ENCODE results near the gene LRRC4C. TPM values are rescaled to one million over a fixed set of nuclear protein-coding genes. Genes with fewer than 3 reads are reported as not detected.

LRRC4C gene
- total RNA-seq, 1 experiment from 2014 or later: not detected

DNA sequence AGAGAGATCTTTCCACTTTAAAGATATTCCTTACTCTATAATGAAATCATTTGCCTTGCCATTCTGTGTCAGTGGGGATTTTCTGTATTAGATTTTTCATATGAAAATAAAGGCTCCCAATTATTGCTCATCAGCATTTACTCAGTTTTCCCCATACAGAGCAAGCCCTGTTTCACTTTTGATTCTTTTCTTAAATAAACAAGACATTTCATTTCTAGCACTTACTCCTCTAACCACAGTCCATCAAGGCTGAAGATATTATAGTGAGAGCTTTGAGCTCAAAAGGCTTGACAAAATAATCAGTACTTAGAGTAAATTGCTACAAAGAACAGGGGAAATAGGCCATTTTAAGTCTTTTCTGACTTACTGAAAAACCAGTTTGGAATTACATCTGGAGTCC, 385.1 kb downstream of the LRRC4C start:
- no TSS peak for BruUV-seq (replicated peaks)
- Mint-ChIP-seq H3K36me3 (ENCODE audit: insufficient read depth, unreplicated experiment) (no peaks in the 10 kb centered on the region), H3K27ac (ENCODE audit: unreplicated experiment) (no peak overlapping the region), H3K4me3 (ENCODE audit: low read depth, unreplicated experiment) (no peak overlapping the region), H3K9me3 (ENCODE audit: low read depth, unreplicated experiment) (peaks cover 26% of the 10 kb centered on the region), H3K27me3 (ENCODE audit: unreplicated experiment) (no peaks in the 10 kb centered on the region), H3K4me1 (ENCODE audit: low read depth, unreplicated experiment) (no peaks in the 10 kb centered on the region)
- intact Hi-C loops (cut with micrococcal nuclease; ENCODE audit: unreplicated experiment): no loop called here
- TF ChIP-seq, protein P1, sequence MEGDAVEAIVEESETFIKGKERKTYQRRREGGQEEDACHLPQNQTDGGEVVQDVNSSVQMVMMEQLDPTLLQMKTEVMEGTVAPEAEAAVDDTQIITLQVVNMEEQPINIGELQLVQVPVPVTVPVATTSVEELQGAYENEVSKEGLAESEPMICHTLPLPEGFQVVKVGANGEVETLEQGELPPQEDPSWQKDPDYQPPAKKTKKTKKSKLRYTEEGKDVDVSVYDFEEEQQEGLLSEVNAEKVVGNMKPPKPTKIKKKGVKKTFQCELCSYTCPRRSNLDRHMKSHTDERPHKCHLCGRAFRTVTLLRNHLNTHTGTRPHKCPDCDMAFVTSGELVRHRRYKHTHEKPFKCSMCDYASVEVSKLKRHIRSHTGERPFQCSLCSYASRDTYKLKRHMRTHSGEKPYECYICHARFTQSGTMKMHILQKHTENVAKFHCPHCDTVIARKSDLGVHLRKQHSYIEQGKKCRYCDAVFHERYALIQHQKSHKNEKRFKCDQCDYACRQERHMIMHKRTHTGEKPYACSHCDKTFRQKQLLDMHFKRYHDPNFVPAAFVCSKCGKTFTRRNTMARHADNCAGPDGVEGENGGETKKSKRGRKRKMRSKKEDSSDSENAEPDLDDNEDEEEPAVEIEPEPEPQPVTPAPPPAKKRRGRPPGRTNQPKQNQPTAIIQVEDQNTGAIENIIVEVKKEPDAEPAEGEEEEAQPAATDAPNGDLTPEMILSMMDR (IDR thresholded peaks at IDR 0.05; ENCODE audit: unreplicated experiment): no peak
- no peak for DNase-seq
- CTCF ChIA-PET: no interaction called here

GRCh38 chr11:41065432-41065831, 394.0 kb downstream of the LRRC4C start:
- Mint-ChIP-seq H3K27me3 (ENCODE audit: unreplicated experiment) (no peaks in the 10 kb centered on the region), H3K36me3 (ENCODE audit: insufficient read depth, unreplicated experiment) (no peaks in the 10 kb centered on the region), H3K27ac (ENCODE audit: unreplicated experiment) (no peak overlapping the region), H3K4me3 (ENCODE audit: low read depth, unreplicated experiment) (no peak overlapping the region), H3K9me3 (ENCODE audit: low read depth, unreplicated experiment) (peaks cover 25% of the 10 kb centered on the region), H3K4me1 (ENCODE audit: low read depth, unreplicated experiment) (no peaks in the 10 kb centered on the region)
- TF ChIP-seq, protein P1 (IDR thresholded peaks at IDR 0.05; ENCODE audit: unreplicated experiment): no peak
- DNase-seq: no peak
- intact Hi-C loops (cut with micrococcal nuclease; ENCODE audit: unreplicated experiment): no loop called here
- no TSS peak for BruUV-seq (replicated peaks)
- CTCF ChIA-PET: no interaction called here

- no peak overlapping the region for H3K4me3 Mint-ChIP-seq (ENCODE audit: low read depth, unreplicated experiment)
Observed at GRCh38 chr11:41058138-41058537, 401.3 kb downstream of the LRRC4C start.

GRCh38 chr11:41056892-41057569, 402.4 kb downstream of the LRRC4C start:
- H3K9me3 Mint-ChIP-seq (ENCODE audit: low read depth, unreplicated experiment): peaks cover 14% of the 10 kb centered on the region
- DNase-seq: no peak
- H3K27ac Mint-ChIP-seq (ENCODE audit: unreplicated experiment): no peak overlapping the region
- CTCF ChIA-PET: no interaction called here
- intact Hi-C loops (cut with micrococcal nuclease; ENCODE audit: unreplicated experiment): no loop called here
- no TSS peak for BruUV-seq (replicated peaks)
- H3K36me3 Mint-ChIP-seq (ENCODE audit: insufficient read depth, unreplicated experiment): no peaks in the 10 kb centered on the region
- no peaks in the 10 kb centered on the region for H3K27me3 Mint-ChIP-seq (ENCODE audit: unreplicated experiment)
- TF ChIP-seq, protein P1 (IDR thresholded peaks at IDR 0.05; ENCODE audit: unreplicated experiment): no peak
- H3K4me1 Mint-ChIP-seq (ENCODE audit: low read depth, unreplicated experiment): no peaks in the 10 kb centered on the region
- no peak overlapping the region for H3K4me3 Mint-ChIP-seq (ENCODE audit: low read depth, unreplicated experiment)

More at GRCh38 chr11:41058138-41058537, 401.3 kb downstream of the LRRC4C start:
- no peak for DNase-seq
- Mint-ChIP-seq H3K36me3 (ENCODE audit: insufficient read depth, unreplicated experiment) (no peaks in the 10 kb centered on the region), H3K27ac (ENCODE audit: unreplicated experiment) (no peak overlapping the region), H3K27me3 (ENCODE audit: unreplicated experiment) (no peaks in the 10 kb centered on the region), H3K9me3 (ENCODE audit: low read depth, unreplicated experiment) (peaks cover 17% of the 10 kb centered on the region), H3K4me1 (ENCODE audit: low read depth, unreplicated experiment) (no peaks in the 10 kb centered on the region)
- BruUV-seq (replicated peaks): no TSS peak
- CTCF ChIA-PET: no interaction called here
- intact Hi-C loops (cut with micrococcal nuclease; ENCODE audit: unreplicated experiment): no loop called here
- TF ChIP-seq, protein P1 (IDR thresholded peaks at IDR 0.05; ENCODE audit: unreplicated experiment): no peak
